DMS 273 (cell line): ENCODE data around the gene ARG2.

Experiments used
- DNase-seq: peaks from one replicate; lab custom pipeline; 2025; ENCODE audit not compliant: unreplicated experiment; lab: John Stamatoyannopoulos, UW

Gene ARG2

DNA sequence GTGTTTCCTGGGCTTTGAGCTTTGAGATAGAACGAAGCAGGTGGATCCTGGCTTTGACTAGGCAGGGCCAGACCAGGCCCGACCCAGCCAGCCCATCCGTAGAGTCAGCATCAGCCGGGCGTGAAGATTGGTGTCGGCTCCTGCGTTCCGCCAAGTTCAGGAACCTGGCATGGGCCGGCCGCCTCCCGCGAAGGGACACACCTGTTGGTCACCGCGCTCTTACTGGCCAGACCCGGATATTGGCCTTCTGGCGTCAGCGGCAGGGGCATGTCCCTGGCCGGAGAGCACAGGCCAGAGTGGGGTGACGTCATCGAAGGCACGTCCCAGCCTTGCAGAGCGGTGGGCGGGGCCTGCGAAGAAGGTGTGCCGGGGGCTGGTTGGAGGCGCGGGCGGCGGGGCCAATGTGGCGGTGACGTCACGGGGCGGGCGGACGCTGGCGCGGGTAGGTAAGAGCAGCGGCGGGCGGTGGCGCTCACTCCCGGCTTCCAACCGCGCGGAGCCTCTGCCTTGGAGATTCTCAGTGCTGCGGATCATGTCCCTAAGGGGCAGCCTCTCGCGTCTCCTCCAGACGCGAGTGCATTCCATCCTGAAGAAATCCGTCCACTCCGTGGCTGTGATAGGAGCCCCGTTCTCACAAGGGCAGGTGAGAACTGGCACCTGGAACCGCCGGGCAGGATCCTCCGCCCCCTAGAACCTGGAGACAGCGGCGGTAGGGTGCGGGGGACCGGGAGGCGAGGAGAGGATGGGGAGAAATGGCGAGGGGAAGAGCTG lies at the start of gene ARG2:
Gene ARG2 (plus strand): TSS at position 475 of the 771 bp plus-strand sequence. CDS start 58 bp downstream, at position 533.
- DNase-seq: peak; percentile 95

DNA sequence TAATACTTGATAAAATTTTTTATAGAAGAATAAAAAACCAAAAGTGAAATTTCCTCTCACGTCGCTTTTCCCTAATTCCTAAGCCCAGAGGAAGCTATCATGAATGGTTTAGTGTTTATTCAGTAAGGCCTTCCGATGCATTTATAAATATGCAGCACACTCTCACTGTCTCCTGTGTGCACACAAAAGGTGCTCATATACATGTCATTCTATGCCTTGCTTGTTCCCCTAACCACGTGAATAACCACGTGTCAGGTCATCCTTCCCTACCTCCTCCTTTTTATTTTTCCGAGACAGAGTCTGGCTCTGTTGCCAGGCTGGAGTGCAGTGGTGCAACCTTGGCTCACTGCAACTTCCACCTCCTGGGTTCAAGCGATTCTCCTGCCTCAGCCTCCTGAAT lies 49.3 kb upstream of the ARG2 start:
- DNase-seq: no peak

- DNase-seq: peak; percentile 80
Observed at GRCh38 chr14:67571275-67571990, 48.3 kb upstream of the ARG2 start.

DNA sequence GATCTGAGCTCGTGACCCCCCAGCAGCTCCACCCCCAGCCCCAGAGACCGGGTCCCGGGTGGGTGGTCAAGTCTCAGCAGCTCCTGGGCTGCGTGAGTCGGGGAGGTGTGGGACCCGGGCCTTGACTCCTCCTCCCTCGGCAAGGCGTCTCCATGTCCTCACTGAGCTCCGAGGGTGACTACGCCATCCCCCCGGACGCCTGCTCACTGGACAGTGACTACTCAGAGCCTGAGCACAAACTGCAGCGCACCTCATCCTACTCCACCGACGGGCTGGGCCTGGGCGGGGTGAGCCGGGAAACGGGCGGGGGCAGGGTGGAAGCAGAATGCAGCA lies 47.8 kb upstream of the ARG2 start:
- DNase-seq: no peak

DNA sequence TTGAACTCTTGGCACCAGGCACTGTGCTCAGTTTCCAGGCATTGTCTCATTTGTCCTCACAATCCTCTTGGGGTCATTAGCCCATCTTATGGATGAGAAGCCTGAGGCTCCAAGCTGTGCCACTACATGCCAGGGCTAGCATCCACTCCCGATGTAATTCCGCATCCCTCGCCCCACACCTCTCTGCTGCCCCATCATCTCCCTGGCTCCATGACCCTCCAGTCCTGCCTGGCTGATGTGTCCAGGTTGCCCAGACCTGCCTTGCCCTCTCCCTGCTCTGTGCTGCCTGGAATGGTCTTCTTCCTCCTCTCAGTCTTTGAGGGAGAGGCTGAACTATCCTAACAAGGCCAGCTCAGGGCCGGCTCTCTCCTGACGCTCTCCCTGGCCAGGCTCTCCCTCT lies 47.1 kb upstream of the ARG2 start:
- DNase-seq: no peak

DNA sequence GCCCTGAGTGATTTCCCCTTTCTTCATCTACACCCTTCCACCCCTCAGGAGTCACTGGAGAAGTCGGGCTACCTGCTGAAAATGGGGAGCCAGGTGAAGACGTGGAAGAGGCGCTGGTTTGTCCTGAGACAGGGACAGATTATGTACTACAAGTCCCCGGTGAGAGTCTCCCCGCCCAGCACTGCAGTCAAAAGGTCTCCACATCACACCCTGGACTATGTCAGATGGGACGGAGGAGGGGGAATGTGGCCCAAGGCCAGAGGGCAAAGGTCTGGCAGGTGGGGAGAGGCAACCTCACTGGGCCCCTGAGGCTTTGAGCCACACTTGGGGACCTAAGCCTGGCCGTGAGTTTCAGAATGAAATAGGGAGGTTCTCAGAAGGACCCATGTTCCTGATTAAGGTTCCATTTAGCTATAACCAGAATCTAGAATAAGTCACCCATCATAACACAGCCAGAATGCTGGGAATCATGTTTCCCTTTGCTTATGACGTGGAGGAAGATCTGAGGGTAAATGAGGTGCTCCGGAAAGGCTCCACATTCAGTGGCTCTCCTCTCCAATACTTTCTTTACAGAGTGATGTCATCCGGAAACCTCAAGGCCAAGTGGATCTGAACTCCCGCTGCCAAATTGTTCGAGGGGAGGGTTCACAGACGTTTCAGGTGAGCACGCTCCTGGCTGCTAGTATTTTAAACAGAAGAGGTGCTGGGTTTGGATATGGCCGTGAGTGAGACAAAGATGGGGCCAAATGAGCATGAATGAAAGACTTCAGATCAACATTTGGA lies 46.3 kb upstream of the ARG2 start:
- no peak for DNase-seq

- DNase-seq: no peak
Observed at GRCh38 chr14:67574156-67574555, 45.6 kb upstream of the ARG2 start.

- DNase-seq: no peak
Observed at GRCh38 chr14:67574806-67575205, 44.9 kb upstream of the ARG2 start.

DNA sequence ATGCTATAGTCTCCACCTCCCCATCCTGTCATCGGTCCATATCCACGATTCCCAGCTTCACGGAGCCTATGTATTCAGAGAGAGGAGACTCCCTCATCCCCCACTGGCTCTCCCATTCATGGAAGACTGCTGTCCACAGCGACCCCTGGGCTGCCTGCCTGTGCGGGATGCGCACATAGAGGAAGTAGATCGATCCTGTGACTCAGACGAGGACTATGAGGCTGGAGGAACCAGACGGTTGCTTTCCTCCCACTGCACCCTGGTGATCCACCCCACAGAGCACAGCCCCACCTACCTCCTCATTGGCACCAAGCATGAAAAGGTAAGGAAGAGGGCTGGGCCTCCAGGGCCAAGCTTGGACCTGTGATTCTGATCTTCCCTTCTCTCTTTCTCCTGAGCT lies 44.0 kb upstream of the ARG2 start:
- no peak for DNase-seq

DNA sequence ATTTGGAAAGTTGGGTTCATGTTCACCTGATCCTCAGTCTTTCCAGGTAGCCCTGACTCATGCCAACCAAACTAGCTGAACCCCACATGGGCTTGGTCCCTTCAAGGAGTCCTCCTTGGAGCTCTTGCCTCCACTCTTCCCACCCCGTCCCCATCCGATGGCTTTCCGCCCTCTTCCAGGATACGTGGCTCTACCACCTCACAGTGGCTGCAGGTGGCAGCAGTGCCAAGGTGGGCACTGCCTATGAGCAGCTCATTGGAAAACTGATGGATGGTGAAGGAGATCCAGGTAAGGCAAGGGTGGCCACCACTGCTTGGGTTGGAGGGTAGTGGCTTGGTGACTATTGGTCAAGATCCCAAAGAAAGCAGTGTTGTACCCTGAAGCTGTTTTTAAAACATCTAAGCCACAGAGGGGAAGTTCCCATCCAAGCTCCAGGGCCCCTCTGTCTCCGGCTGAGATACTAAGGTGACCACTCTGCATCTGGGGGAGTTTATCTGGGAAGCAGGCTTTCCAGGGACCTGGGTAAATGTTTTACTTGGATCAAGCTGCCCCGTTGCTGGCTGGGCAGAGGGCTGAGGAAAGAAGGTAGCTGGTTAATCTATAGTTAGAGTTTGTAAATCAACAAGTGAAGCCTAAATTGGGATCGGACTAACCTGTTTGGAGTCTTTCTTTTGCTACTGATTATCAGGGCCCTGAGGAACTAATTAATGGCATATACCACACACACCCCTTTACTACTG lies 43.3 kb upstream of the ARG2 start:
- DNase-seq: no peak

DNA sequence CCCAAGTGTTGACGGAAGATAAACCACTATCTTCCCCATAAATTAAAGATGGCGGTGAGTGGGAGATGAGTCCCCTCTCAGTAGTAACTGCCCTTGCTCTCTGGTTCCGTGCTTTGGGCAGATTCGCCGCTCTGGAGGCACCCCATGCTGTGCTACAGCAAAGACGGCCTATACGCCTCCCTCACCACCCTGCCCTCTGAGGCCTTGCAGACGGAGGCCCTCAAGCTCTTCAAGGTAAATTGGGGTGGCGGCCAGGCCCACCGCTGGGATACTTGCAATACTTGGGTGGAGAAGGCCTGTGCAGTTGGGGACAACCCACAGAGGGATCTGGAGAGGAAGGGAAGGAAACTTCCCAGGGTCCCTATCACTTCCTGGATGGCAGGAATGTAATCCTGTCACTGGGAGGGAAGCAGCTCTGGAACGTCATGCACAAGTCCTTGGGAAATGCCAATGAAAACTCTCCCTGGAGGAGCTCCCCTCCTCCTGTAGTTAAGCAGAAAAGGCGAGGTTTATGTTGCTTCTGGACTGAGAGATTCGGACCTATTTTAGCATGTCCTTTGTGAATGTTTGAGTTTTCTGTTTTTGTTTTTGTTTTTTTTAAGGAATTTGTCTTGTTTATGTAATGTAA lies 42.4 kb upstream of the ARG2 start:
- no peak for DNase-seq

GRCh38 chr14:67577909-67578749 lies 41.6 kb upstream of the ARG2 start:
- DNase-seq: peak; percentile 33

DNA sequence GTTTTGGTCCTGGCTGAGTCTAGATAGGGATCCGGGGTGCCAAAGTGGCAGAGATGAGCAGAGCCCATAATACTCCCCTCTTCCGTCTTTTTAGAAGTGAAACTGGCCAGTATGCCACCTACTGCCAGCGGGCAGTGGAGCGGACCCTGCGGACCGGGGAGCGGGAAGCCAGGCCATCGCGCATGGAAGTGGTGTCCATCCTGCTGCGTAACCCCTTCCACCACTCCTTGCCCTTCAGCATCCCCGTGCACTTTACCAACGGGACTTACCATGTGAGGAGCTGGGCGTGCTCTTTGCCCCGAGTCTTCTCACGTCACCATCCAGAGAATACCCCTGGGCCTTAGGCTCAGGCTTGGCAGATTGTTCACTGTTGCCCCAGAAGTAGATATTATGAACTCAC lies 40.7 kb upstream of the ARG2 start:
- no peak for DNase-seq

DNA sequence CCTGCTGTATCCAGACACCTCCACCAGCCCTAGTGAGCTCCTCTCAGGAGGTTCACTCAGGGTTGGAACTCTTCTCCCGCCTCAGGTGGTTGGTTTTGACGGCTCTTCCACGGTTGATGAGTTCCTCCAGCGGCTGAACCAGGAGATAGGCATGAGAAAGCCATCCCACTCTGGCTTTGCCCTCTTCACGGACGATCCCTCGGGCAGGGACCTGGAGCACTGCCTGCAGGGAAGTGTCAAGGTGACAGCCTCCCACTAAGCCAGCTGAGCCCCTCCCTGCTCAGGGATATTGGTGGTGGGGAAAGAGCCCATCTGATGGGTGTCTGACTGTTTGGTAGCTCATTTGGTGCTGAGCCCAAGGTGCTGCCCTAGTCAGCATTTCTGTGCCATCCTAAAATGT lies 40.1 kb upstream of the ARG2 start:
- DNase-seq: no peak

DNA sequence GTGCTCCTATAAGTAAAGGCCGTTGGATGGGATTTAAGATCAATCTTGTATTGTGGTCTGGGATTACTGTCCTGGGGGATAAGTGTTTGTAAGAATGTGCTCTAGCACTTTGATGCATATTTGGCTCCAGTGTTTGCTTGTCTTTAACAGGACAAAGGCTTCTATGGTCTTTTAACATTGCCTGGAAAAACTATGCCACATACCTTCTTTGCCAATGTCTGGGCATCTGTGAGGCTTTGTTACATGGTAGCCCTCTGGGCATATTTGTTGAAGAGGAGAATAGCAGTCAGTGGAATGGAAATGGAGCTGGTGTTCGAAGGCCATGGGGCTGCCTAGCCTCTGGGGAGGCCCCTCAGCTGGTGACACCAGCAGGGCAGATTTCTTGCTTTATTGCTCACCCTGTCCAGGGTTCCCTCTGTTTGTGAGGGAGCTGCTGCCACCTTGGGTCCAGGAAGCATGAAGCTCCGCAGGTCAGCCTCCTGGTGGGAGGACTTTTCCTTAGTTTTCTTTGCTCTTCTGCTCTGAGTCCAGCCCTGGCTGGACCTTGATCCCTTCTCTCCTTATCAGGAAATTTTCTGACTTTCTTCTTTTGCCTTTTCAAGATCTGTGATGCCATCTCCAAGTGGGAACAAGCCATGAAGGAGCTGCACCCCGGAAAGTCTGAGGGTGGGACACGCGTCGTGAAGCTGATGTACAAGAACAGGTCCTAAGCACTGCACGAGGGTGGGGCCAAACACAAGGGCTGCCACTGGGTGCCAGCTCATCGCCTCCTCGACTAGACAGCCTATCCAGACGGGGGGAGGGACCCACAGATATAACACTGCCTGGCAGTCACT lies 39.2 kb upstream of the ARG2 start:
- no peak for DNase-seq

- DNase-seq: no peak
Observed at GRCh38 chr14:67581643-67582042, 38.1 kb upstream of the ARG2 start.

- DNase-seq: no peak
Observed at GRCh38 chr14:67582061-67582460, 37.7 kb upstream of the ARG2 start.

- peak; percentile 74 for DNase-seq
Observed at GRCh38 chr14:67583711-67584644, 35.7 kb upstream of the ARG2 start.
